K562 (cell line): ENCODE measurements around the gene CABP2.

ENCODE experiments used
- CEBPB ChIP-seq: fragments of 450-650 bp; IDR thresholded peaks from 2 replicates; pipeline ENCODE4 v1.6.1; 2016; ENCODE audit warnings: missing genetic modification characterization, missing compliant biosample characterization
- EZH2 ChIP-seq: IDR thresholded peaks from 2 replicates; pipeline ENCODE4 v1.6.1; 2012; ENCODE audit warnings: low read depth, mild to moderate bottlenecking, inconsistent platforms, low read length, borderline replicate concordance
- POLR2A ChIP-seq: fragments of 450-650 bp; conservative IDR thresholded peaks from 2 replicates; pipeline ENCODE4 v1.6.1; 2016
- SMAD1 ChIP-seq: fragments of 150-350 bp; IDR thresholded peaks from 2 replicates; pipeline ENCODE4 v1.6.1; 2014; ENCODE audit warnings: low read length, low read depth; ENCODE audit not compliant: partially characterized antibody
- TEAD4 ChIP-seq, 2 experiments: sonication (generic) in 1 of 2; formaldehyde crosslinking in 1 of 2; IDR thresholded peaks; 2 replicates each; pipeline versions ENCODE4 v1.6.1 to v1.8.0; 2012 to 2022; ENCODE audit warnings: borderline replicate concordance in 1 of 2, inconsistent platforms in 1 of 2, low read length in 1 of 2, mild to moderate bottlenecking in 1 of 2, missing genetic modification reagents in 1 of 2
- ZC3H11A ChIP-seq: IDR thresholded peaks from 2 replicates; pipeline ENCODE4 v1.6.1; 2012; ENCODE audit warnings: low read depth, low read length, improper control_type of control experiment
- TF ChIP-seq, protein P1 (sequence below): sonication (generic); formaldehyde crosslinking; IDR thresholded peaks from 2 replicates; pipeline ENCODE4 v1.9.0; 2022; ENCODE audit warnings: mild to moderate bottlenecking, missing genetic modification reagents

DNA sequence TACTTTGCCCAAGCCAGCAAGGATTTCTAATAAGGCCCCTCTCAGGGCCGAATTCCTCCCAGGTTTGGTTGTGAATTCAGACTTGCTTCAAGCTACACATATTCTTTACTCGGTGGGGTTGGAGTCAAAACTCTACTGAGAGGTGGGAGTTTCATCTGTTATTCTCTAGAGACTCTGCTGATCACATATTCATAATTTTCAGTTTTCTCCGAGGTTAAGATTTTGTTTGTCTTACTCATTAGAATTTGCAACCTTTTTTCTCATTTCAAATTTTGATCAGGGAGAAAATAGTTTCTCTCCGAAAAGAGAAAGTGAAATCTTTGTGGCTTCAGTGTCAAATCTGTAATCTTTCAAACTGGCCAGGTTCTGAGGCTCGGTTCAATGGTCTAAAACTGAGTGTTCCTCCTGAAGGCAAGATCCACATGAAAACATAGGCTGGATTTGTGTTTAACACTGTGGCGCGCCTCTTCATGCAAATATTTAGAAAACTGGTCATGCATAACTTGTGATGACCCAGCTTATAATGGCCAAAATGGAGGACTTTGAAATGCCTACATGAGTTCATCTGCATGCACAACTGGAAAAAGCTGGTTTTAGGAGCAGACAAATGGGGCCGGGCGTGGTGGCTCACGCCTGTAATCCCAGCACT, 38.8 kb upstream of the CABP2 start:
- TF ChIP-seq TEAD4 (IDR thresholded peaks at IDR 0.05; ENCODE audit: low read length) (no peak), TEAD4 (CRISPR knock-in tag; IDR thresholded peaks at IDR 0.05; ENCODE audit: borderline replicate concordance) (no peak), CEBPB (no peak), SMAD1 (no peak), POLR2A (no peak), ZC3H11A (no peak), EZH2 (no peak)
- TF ChIP-seq, protein P1, sequence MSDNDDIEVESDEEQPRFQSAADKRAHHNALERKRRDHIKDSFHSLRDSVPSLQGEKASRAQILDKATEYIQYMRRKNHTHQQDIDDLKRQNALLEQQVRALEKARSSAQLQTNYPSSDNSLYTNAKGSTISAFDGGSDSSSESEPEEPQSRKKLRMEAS (CRISPR knock-in tag) = no peak
